Frontal cortex (tissue), 4 donors: ENCODE measurements around the gene TSPEAR. TPM values are rescaled to one million over a fixed set of nuclear protein-coding genes. Genes with fewer than 3 reads are reported as not detected.
"Not testable (repeated sequence)": the region's sequence is repeated elsewhere in the genome, so short reads cannot be mapped to it uniquely, and the experiment has no call there.

Experiments
- DNase-seq, 2 donors: peaks; one replicate each; pipeline ENCODE4 v3.0.0; 2012; ENCODE audit warnings: low spot score in 2 of 2
- FAIRE-seq: peaks from 2 replicates; lab custom pipeline; 2012; peaks lifted over from hg19 to GRCh38; lab: Jason Lieb, UNC
- total RNA-seq: library from RNA; depleted of rRNA; stranded (reverse); fragments of >200 nt; gene quantifications from one replicate; pipeline ENCODE4 v1.2.3, GENCODE V29; 2014
- donor health status: control.
- donor health status: control.
- donor health status: control.

TSPEAR gene
- total RNA-seq, 1 donor from 2014 or later = not detected

- DNase-seq (no peak), FAIRE-seq (no peak)
These were observed 225.6 kb downstream of the TSPEAR start for GRCh38 chr21:44485796-44486195.

DNA sequence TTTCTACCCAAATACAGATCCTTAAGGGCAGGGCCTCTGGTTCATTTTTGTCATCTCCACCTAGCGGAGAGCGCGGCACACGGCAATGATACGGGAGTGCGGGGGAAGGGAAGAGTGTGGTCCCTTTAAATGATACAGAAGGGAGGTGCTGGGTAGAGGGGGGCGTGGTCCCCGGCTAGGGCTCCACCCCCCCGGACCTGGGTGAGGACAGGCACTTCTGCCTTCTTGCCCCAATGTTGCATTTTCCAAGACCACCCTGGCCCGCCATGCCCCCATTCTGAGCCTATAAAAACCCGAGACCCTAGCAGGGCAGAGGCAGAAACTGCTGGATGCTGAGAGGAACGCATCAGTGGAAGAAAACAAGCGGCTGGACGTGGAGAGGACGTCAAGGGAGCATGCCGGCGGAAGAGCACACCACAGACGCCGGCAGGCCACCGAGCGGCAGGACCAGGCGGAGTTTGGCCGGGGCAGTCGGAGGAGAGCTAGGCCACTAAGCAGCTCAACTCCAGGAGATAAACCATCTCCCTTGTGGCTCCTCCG lies 226.0 kb downstream of the TSPEAR start:
- no peak for FAIRE-seq
- no peak for DNase-seq

DNA sequence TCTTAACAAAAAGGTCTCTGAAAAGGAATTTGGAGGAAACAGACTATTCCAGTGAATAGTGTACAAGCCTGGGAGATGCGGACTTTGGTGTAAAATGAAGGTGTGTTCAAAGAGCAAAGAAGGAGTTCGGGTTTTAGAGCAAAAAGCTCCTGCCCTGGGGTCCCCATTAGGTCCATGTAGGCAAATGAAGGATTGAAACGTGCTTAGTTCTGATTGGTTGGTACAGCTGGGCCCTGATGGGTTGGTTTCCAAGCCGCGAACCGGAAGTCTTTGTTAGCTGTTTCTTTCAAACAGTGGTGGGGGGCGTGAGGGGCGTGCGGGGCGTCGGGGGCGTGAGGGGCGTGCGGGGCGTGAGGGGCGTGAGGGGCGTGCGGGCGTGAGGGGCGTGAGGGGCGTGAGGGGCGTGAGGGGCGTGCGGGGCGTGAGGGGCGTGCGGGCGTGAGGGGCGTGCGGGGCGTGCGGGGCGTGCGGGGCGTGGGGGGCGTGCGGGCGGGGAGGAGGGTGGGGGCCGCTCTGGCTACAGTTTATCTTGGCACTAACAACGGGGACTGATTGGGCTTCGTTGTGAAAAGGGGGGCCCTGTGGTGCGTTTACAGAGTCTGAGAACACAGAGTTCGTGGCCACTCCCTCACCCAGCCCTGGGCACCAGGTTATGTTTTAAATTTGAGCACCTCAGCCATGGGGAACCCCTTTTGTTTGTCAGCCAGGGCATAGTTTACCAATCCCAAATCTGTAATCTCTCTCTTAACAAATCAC lies 226.7 kb downstream of the TSPEAR start:
- DNase-seq = no peak
- no peak for FAIRE-seq

DNA sequence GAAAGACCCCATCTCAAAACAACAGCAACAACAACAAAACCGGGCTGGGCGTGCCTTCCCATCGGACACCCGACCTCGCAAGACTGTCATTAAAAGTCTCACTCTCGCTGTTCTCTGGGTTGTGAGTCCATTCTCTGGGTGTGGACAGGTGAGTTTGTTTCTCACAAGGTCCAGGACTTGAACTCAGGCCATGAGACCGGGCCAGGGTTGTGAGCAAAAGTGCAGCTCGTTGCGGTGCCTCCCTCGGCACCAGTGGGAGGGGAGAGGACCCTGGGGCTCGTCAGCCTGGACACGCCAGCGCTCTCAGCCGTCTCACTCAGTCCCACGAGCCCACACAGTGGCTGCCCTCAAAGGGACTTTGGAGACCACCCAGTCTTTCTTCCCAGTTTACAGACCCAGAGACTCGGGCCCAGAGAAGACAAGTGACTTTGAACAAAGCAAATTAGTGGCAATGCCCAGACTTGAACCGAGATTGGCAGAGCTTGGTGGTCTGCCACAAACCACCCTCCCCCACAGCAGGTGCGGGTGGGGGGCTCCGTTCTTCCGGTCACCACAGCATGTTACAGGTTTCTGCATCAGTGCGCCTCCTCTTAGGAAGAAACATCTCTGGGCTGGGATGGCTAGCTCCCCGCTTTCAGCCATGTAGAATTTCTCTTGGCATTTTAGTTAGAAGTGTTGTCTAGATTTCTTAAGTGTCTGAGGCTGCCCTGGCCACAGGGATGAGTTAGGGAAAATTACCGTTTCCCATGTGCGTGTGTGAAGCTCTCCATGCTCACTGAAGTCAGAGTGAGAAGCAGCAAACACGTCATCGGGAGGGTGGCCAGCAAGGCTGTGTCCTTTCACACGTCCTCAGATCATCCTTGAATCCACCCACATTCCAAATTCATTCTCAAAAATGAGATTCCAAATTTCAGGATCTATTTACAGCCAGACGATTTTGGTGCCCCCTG lies 227.8 kb downstream of the TSPEAR start:
- FAIRE-seq (no peak), DNase-seq (no peak)

DNA sequence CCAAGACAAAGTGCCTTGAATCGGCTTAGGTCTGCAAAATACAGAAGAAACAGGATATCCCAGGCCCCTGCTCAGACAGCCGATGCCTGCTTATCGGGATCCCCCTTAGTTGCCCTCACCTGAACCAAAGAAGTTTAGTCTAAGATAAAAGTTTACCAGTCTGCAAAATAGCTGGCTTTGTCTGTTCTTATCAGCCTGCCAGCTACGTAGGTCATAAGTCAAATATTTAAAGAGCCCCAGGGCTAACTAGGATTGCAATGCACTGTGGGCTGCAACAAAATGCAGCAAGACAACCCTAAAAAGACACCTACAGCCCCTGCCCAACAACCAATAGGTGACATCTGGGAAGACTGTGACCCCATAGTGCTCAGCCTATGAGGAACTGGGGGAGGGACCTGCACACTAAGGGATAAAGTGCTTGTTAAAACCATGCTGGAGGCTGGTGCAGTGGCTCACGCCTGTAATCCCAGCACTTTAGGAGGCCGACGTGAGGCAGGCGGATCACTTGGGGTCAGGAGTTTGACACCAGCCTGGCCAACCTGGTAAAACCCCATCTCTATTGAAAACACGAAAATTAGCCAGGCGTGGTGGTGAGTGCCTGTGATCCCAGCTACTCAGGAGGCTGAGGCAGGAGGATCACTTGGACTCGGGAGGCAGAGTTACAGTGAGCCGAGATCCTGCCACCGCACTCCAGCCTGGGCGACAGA lies 228.6 kb downstream of the TSPEAR start:
- FAIRE-seq (no peak), DNase-seq (no peak)

GRCh38 chr21:44480200-44481053 lies 230.9 kb downstream of the TSPEAR start:
- no peak for FAIRE-seq
- DNase-seq = no peak

GRCh38 chr21:44479556-44480199 lies 231.7 kb downstream of the TSPEAR start:
- not testable (repeated sequence) for FAIRE-seq, DNase-seq

- FAIRE-seq = no peak
- DNase-seq = no peak
These were observed 232.6 kb downstream of the TSPEAR start for GRCh38 chr21:44478801-44479167.

GRCh38 chr21:44478124-44478800 lies 233.1 kb downstream of the TSPEAR start:
- no peak for DNase-seq
- FAIRE-seq = no peak

DNA sequence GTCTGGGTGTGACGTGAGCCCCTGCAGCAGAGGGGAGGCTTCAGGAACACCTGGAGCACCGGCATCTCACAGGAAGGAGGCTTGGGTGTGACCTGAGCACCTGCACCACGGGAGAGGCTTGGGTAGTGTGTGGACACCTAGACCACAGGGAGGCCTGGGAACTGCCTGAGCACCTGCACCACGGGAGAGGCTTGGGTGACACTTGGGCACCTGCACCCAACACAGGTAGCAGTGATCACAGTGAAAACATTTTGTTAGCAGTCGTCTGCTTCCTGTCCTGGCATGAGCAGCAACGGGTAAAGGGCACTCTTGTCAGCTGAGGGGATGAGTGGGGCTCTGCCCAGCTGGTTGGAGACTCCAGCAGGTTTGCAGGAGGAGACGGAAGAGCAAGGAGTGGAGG lies 233.7 kb downstream of the TSPEAR start:
- FAIRE-seq (no peak), DNase-seq (no peak)

- DNase-seq (no peak), FAIRE-seq (no peak)
These were observed 234.2 kb downstream of the TSPEAR start for GRCh38 chr21:44477131-44477530.

GRCh38 chr21:44475266-44475845 lies 236.0 kb downstream of the TSPEAR start:
- no peak for DNase-seq
- FAIRE-seq = no peak

DNA sequence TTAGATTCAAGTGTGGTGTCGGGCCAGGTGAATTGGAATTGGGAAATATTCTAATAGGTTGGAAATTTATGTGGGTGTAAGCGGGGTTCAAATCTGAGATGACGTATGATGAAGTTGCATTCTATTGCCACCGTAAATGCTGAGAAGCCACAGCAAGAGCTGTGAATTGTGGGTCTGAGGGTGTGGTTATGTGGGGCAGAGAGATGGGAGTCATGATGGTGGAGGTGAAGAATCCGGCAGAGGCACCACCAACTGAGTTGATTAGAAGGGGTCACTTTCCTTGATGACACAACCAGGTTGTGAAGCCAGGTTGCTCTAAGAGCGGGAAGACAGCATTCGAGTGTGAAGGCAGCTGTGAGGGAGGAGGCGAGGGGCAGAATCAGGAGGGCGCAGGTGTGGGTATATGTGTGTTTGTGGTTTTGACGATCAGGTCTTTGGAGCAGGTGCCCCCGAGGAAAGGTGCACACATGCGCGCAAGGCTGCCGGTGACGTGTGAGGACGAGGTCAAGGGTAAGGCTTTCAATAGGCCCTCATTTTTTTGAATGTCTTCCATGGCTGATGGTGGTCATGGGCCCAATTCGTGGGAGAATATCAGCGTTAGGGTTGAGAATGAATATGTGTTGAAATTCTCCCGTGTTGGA lies 237.3 kb downstream of the TSPEAR start:
- DNase-seq = no peak
- no peak for FAIRE-seq

DNA sequence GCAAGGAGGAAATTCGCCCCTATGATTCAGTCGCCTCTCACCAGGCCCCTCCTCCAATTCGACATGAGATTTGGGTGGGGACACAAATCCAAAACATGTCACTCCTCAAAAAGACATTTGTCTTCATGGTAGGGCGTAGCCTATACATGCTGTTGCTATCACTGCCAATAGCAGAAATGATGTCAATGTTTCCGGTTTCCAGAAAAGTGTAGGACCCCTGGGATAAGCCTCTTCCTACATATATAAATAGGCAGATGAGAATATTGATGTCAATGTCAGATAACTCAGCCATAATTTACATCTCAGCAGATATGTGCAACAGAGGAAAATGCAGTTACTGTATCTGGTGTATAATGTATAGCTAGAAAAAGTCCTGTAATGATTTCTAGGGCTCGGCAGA lies 239.4 kb downstream of the TSPEAR start:
- no peak for DNase-seq

GRCh38 chr21:44471341-44471740 lies 240.0 kb downstream of the TSPEAR start:
- FAIRE-seq (no peak), DNase-seq (no peak)

More for the DNA sequence above, 239.4 kb downstream of the TSPEAR start:
- FAIRE-seq = no peak

GRCh38 chr21:44467859-44468195 lies 243.5 kb downstream of the TSPEAR start:
- DNase-seq (no peak), FAIRE-seq (no peak)
